GM18909 (cell line): ENCODE measurements around the gene C14orf119.

Experiments
- ATAC-seq: cut with Tn5 transposase; IDR thresholded peaks from one replicate; pipeline ENCODE4 v1.9.1; 2021; ENCODE audit warnings: mild to moderate bottlenecking; ENCODE audit not compliant: unreplicated experiment, poor library complexity

Gene C14orf119

DNA sequence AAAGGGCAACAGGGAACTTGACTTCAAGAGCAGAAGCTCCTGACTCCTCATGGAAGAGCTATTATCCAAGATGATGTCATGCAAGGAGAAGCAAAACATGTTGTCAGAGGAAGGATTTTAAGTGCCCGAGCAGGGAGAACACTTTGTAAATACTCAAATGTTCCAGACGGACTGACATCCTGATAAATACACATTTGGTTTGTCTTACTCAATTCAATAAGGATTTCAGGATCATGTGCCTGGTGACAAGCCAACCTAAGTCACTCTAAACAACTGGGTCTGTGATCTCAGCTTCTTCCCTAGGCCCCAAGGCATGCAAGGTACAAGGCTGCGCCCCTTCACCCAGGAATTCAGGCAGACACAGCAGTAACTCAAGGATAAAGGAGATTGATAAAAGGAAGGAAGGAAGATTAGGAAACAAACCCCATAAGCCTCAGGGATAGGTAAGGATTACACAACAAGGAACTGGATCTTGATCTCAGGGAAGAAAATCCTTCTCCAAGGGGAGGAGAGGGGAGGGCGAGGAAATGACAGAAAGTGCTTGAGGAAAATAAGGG, 50.6 kb downstream of the C14orf119 start:
- ATAC-seq: no peak

DNA sequence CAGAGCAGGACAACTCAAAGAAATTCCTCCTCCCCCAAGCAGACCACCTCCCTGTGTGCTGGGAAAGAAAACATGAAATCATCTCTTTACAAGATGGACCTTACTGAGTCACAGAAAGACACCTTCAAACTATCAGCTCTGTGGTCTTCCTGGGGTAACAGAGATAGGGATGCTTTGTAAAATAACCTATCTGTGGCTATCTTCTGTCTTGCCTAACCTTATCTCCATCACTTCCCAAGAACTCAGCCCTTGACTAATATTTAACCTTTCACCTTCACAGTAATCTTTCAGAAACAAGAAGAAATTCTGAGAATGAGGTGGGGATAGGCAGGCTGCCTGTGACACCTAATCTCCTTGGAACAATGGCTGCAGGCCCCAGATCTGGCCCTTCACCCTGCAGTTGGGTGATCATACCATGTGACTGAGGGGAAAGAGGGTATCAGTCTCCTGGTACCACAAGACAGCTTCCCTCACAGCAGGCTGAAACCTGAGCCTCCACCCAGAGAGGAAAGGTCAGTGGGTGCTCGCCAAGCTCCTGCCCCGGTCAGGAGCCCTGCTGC, 51.1 kb downstream of the C14orf119 start:
- no peak for ATAC-seq

DNA sequence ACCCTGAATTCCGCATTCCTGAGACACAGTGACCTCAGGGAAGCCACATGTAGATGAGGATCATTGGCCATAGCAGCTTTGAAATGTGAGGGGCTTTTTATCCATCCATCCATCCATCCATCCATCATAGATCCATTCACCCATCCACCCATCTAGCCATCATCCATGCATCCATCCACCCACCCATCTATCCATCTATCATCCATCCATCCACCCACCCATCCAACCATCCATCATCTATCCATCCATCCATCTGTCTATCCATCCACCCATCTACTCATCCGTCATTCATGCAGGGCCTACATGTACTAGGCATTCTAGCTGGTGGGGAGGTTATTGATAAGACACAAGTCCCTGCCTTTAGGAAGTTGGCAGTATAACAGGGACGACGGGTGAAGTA, 51.7 kb downstream of the C14orf119 start:
- no peak for ATAC-seq

DNA sequence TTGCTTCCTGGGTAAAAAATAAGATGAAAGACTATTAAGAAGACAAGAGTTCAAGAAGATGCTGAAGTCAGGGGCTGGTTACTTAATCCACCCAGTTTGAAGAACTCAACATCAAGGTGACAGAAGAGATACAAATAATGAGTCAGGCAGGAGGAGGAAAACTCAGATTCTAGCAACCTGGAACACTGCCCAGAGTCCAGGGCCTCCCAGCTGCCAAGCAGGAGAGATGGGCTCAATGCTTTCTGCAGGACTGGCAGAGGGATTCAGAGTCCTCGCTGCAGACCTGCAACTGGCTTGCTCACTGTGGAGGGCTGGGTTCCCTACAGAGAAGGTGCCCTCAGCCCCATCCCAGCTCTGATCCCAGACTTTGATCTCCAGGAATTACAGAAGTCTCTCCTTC, 52.4 kb downstream of the C14orf119 start:
- no peak for ATAC-seq

DNA sequence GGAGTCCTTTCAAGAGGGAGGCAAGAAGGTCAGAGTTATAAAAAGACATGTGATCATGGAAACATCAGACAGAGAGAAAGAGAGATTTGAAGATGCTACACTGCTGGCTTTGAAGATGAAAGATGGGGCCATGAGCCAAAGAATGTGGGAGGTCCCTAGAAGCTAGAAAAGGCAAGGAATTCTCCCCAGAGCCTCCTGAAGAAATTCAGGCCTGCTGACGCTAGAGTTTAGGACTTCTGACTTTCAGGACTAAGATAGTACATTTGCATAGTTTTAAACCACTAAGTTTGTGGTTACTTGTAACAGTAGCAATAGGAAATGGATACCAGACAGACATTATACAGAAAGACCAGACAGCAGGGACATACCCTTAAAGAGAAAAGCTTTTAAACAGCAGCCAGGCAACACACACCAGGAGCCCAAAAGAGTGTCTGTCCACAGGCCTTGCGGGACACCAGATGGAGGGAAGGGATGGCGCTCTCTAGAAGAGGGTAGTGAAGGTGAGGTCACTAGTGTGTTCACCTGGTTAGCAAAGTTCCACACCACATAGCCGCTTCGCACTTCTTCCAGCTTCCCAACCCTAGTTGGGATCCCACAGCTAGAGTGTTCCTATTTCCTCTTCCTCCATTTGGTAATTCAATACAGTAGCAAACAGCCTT, 53.4 kb downstream of the C14orf119 start:
- ATAC-seq: no peak

DNA sequence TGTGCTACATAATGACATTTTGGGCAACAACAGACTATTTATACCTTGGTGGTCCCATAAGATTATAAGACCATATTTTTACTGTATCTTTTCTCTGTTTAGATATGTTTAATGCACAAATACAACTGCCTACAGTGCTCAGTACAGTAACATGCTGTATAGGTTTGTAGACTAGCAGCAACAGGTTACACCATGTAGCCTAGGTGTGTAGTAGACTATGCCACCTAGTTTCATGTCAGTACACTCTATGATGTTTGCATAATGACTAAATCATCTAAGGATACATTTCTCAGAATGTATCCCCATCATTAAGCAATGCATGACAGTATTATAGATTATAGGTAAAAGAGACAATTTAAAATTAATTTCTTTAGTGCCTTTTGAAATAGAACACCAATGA, 54.4 kb downstream of the C14orf119 start:
- no peak for ATAC-seq
